Osteocyte (in vitro differentiated cells): Measurements from ENCODE around the gene SLC6A6. TPM values are rescaled to one million over a fixed set of nuclear protein-coding genes. Genes with fewer than 3 reads are reported as not detected.

Experiments
- DNase-seq: peaks from one replicate; pipeline ENCODE4 v3.0.0; 2021; ENCODE audit warnings: mixed read lengths; ENCODE audit not compliant: unreplicated experiment; ENCODE audit errors: extremely low spot score
- H3K27ac Mint-ChIP-seq: one replicate; pipeline ENCODE4 v1.8.0; 2021; ENCODE audit warnings: mild to moderate bottlenecking, mixed read lengths; ENCODE audit not compliant: unreplicated experiment
- H3K27me3 Mint-ChIP-seq: one replicate; pipeline ENCODE4 v1.8.0; 2021; ENCODE audit warnings: mixed read lengths; ENCODE audit not compliant: unreplicated experiment
- H3K36me3 Mint-ChIP-seq: one replicate; pipeline ENCODE4 v1.8.0; 2021; ENCODE audit warnings: mixed read lengths; ENCODE audit not compliant: unreplicated experiment
- H3K4me1 Mint-ChIP-seq: one replicate; pipeline ENCODE4 v1.8.0; 2021; ENCODE audit warnings: mixed read lengths; ENCODE audit not compliant: unreplicated experiment
- H3K4me3 Mint-ChIP-seq: one replicate; pipeline ENCODE4 v1.8.0; 2021; ENCODE audit warnings: mild to moderate bottlenecking, moderate library complexity, mixed read lengths; ENCODE audit not compliant: unreplicated experiment
- H3K9me3 Mint-ChIP-seq: one replicate; pipeline ENCODE4 v1.8.0; 2021; ENCODE audit warnings: mixed read lengths; ENCODE audit not compliant: unreplicated experiment
- total RNA-seq: library from RNA; stranded (reverse); gene quantifications from 2 replicates; pipeline ENCODE4 v1.2.1, GENCODE V29; 2021
- TF ChIP-seq, protein P1 (sequence below): fragments of 200-600 bp; sonication (generic); IDR thresholded peaks from 2 replicates; pipeline ENCODE4 v1.5.0; 2021; ENCODE audit warnings: antibody characterized with exemption, mild to moderate bottlenecking, moderate library complexity

SLC6A6 gene
- total RNA-seq, 1 donor from 2014 or later, result 41.9 TPM

DNA sequence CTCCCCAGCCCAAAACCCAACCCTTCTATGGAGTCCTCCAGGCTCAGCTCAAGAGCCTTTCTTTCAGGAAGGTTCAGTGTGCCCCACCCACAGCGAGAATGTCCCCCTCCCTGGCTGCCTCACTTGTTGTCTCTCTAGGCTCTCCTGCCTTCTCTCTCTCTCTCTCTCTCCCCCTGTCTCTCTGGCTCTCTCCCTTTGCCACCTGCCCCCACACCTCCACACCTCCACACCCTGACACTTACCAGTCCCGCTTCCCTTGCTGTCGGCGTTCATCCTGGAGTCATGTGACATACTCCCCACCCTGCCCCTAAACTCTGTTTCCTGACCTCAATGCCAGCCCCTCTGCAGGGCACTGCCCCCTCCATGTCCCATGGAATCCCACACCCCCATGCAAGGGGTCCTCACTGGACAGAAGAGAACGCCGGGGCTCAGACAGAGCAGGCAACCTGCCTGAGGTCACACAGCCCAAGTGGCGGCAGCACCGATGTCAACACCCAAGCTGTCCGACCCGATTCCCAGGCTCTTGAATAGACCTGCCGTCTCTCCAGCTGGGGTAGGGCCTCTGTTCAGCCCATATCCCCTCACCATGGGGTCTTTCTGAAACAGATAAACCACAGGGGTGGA lies 28.5 kb upstream of the SLC6A6 start:
- H3K36me3 Mint-ChIP-seq, result no peaks in the 10 kb centered on the region
- TF ChIP-seq, protein P1, sequence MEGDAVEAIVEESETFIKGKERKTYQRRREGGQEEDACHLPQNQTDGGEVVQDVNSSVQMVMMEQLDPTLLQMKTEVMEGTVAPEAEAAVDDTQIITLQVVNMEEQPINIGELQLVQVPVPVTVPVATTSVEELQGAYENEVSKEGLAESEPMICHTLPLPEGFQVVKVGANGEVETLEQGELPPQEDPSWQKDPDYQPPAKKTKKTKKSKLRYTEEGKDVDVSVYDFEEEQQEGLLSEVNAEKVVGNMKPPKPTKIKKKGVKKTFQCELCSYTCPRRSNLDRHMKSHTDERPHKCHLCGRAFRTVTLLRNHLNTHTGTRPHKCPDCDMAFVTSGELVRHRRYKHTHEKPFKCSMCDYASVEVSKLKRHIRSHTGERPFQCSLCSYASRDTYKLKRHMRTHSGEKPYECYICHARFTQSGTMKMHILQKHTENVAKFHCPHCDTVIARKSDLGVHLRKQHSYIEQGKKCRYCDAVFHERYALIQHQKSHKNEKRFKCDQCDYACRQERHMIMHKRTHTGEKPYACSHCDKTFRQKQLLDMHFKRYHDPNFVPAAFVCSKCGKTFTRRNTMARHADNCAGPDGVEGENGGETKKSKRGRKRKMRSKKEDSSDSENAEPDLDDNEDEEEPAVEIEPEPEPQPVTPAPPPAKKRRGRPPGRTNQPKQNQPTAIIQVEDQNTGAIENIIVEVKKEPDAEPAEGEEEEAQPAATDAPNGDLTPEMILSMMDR, result no peak
- H3K9me3 Mint-ChIP-seq, result no peaks in the 10 kb centered on the region
- no peaks in the 10 kb centered on the region for H3K27me3 Mint-ChIP-seq
- H3K27ac Mint-ChIP-seq, result no peak overlapping the region
- DNase-seq, result no peak
- peaks cover 25% of the 10 kb centered on the region for H3K4me1 Mint-ChIP-seq
- H3K4me3 Mint-ChIP-seq, result no peak overlapping the region

DNA sequence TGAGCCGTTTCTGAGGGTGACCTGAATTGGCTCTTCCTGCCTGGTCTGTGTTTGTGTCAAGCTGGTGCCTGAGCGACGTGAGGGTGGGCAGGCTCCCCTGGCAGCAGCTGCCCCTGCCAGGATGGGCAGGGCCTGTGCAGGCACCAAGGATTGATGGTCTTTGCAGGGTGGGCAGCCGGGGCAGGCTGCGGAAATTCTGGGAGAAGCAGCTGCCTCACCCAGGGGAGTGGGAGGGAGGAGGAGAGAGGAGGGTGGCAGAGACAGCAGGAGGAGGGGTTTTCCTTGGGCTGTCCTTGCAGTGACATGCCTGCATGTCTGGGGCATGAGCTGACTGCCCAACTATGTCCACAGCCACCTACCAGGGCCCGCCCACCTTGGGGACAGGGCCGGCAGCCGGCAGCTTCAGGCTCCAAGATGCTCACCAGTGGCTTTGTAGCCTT lies 27.9 kb upstream of the SLC6A6 start:
- TF ChIP-seq, protein P1, result no peak
- Mint-ChIP-seq H3K27ac (no peak overlapping the region), H3K9me3 (no peaks in the 10 kb centered on the region), H3K4me3 (no peak overlapping the region), H3K36me3 (no peaks in the 10 kb centered on the region), H3K27me3 (no peaks in the 10 kb centered on the region), H3K4me1 (peaks cover 25% of the 10 kb centered on the region)
- DNase-seq, result no peak

DNA sequence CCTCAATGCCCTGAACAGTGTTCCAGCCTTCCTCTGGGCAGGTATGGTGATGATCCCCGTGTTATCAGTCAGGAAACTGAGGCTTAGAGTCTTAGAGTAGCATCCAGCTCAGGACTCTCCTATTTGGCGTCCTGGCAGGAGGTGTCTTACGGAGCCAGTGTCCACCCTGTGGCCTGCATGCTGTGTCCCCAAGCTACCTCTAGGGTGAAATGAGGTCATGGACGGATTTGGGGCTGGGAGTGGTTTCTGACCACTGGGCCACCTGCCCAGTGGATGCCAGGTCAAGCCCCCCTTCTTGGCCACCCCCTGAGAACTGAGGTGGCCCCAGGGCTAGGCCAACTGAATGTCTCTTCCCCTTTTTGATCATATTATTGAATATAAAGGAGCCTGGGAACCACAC lies 27.2 kb upstream of the SLC6A6 start:
- H3K4me1 Mint-ChIP-seq, result peaks cover 25% of the 10 kb centered on the region
- no peaks in the 10 kb centered on the region for H3K27me3 Mint-ChIP-seq
- H3K27ac Mint-ChIP-seq, result no peak overlapping the region
- no peak overlapping the region for H3K4me3 Mint-ChIP-seq
- TF ChIP-seq, protein P1, result no peak
- no peak for DNase-seq
- H3K9me3 Mint-ChIP-seq, result no peaks in the 10 kb centered on the region
- no peaks in the 10 kb centered on the region for H3K36me3 Mint-ChIP-seq

DNA sequence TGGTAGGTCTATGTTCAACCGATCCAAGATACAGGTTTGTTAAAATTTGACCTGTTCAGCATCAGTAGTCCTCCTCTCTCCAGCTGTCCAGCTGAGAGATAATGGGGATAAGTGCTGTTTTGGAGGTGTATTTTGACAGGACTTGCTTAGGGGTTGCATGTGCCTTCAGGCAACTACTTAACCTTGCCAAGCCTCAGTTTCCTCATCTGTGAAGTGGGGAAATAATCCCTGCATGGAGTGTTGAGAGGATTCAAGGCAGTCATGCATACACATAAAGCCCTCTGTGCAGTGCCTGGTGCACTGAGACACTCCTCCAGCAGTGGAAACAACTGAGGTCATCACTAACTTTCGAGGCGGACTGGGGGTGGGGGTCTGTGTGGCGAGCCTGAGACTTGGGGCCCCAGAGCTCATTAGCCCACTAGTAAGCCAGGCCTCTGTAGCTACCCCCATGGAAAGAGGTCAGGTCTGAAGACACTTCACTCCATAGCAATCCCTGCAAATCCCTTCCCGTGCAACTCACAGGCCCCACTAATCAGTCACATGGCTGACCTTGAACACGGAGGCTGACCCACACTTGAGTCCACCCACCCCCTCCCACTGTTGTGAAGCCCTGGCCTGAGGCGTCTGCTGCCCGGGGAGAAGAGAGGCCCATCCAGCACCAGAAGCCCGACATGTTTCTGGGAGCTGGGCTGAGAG lies 25.9 kb upstream of the SLC6A6 start:
- TF ChIP-seq, protein P1, result no peak
- no peaks in the 10 kb centered on the region for H3K36me3 Mint-ChIP-seq
- no peak for DNase-seq
- H3K4me3 Mint-ChIP-seq, result no peak overlapping the region
- peaks cover 23% of the 10 kb centered on the region for H3K4me1 Mint-ChIP-seq
- no peaks in the 10 kb centered on the region for H3K27me3 Mint-ChIP-seq
- no peak overlapping the region for H3K27ac Mint-ChIP-seq
- no peaks in the 10 kb centered on the region for H3K9me3 Mint-ChIP-seq

DNA sequence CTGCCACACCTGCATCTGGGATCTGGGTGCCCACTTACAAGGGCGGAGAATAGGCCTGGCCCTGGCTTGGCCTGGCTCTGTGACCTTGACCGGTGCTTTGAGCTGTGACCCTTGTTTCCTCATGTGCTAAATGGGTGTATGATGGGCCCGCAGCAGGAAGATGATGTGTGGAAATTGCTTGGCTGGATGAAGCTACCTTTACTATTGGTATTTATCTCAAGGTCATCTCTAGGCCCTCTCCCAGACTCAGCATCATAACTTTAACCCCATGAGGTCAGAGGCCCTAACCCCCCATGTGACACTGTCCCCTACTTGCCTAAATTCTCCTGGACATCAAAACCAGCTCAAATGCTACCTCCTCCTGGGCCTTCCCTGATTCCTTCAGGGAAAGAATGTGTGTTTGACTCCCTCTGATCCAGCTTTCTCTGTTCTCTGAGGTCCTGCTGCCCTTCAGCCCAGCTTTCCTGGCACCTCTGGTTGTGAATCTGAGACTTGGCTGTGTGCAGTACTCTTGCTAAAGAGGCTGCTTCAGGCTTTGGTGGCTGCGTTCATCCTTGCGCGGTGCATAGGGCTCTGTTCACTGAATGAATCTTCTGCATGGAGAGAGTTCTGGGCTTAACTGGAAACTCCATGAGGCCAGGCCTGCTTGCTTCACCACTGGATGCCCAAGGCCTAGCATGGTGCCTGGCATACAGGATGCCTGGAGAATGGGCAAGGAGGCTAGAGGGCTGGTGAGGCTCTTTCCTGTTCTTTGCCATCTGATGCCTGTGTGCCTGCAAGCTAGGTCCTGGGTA lies 25.2 kb upstream of the SLC6A6 start:
- no peak for DNase-seq
- H3K27ac Mint-ChIP-seq, result no peak overlapping the region
- H3K9me3 Mint-ChIP-seq, result no peaks in the 10 kb centered on the region
- TF ChIP-seq, protein P1, result no peak
- no peaks in the 10 kb centered on the region for H3K36me3 Mint-ChIP-seq
- no peak overlapping the region for H3K4me3 Mint-ChIP-seq
- H3K27me3 Mint-ChIP-seq, result no peaks in the 10 kb centered on the region
- H3K4me1 Mint-ChIP-seq, result peaks cover 16% of the 10 kb centered on the region
